CD14-positive monocyte (primary cell): Measurements from ENCODE around the gene IDNK. TPM values are rescaled to one million over a fixed set of nuclear protein-coding genes. Genes with fewer than 3 reads are reported as not detected.

Experiments
- DNase-seq, 3 donors: peaks; one replicate each; pipeline ENCODE4 v3.0.0-alpha.2; 2011 to 2022
- H2AFZ ChIP-seq: 2 replicates; pipeline ENCODE4 v1.6.0; 2012; ENCODE audit warnings: mild to moderate bottlenecking, low read depth, low read length, inconsistent platforms; ENCODE audit not compliant: insufficient read depth, poor library complexity, severe bottlenecking
- H3K27ac ChIP-seq, 2 donors: 1 replicate in 1 of 2; 2 replicates in 1 of 2; pipeline ENCODE4 v1.5.1; 2012 to 2013; ENCODE audit warnings: low read length in 2 of 2, control low read depth in 1 of 2, inconsistent platforms in 1 of 2, low read depth in 1 of 2, mild to moderate bottlenecking in 1 of 2
- H3K27me3 ChIP-seq, 2 donors: one replicate each; pipeline versions ENCODE4 v1.6.0 to v1.6.1; 2011 to 2013; ENCODE audit warnings: low read length in 2 of 2; ENCODE audit not compliant: control insufficient read depth in 2 of 2, insufficient read depth in 2 of 2
- H3K36me3 ChIP-seq, 2 donors: replicated peaks in 1 of 2; 1 replicate in 1 of 2; 2 replicates in 1 of 2; pipeline versions ENCODE4 v1.5.1 to v1.6.1; 2012 to 2013; ENCODE audit warnings: low read length in 2 of 2, control low read depth in 1 of 2, inconsistent platforms in 1 of 2, mild to moderate bottlenecking in 1 of 2; ENCODE audit not compliant: insufficient read depth in 2 of 2, control insufficient read depth in 1 of 2
- H3K4me1 ChIP-seq, 2 donors: 1 replicate in 1 of 2; 2 replicates in 1 of 2; pipeline versions ENCODE4 v1.5.1 to v1.6.1; 2012 to 2013; ENCODE audit warnings: low read length in 2 of 2, control low read depth in 1 of 2, inconsistent platforms in 1 of 2, mild to moderate bottlenecking in 1 of 2, moderate library complexity in 1 of 2; ENCODE audit not compliant: insufficient read depth in 2 of 2, control insufficient read depth in 1 of 2
- H3K4me2 ChIP-seq: replicated peaks from 2 replicates; pipeline ENCODE3; 2012; ENCODE audit warnings: low read length, moderate library complexity, mild to moderate bottlenecking; ENCODE audit not compliant: poor library complexity, severe bottlenecking; ENCODE audit errors: extremely low read depth
- H3K4me3 ChIP-seq, 3 experiments: fragments of 200-600 bp in 1 of 3; sonication (generic) in 1 of 3; replicated peaks in 1 of 3; 1 replicate in 2 of 3; 2 replicates in 1 of 3; pipeline ENCODE4 v1.5.1; 2011 to 2013; ENCODE audit warnings: low read length in 3 of 3, mild to moderate bottlenecking in 3 of 3, control low read depth in 2 of 3, low read depth in 2 of 3, inconsistent platforms in 1 of 3, moderate library complexity in 1 of 3
- H3K79me2 ChIP-seq: 2 replicates; pipeline ENCODE4 v1.6.0; 2012; ENCODE audit warnings: mild to moderate bottlenecking, control low read depth, inconsistent platforms, low read length, moderate library complexity; ENCODE audit not compliant: insufficient read depth
- H3K9ac ChIP-seq: 2 replicates; pipeline ENCODE4 v1.6.0; 2017; ENCODE audit warnings: low read length, mild to moderate bottlenecking; ENCODE audit not compliant: insufficient read depth, poor library complexity, severe bottlenecking
- H3K9me3 ChIP-seq, 2 donors: replicated peaks in 1 of 2; 1 replicate in 1 of 2; 2 replicates in 1 of 2; pipeline versions ENCODE4 v1.5.1 to v1.6.1; 2012 to 2013; ENCODE audit warnings: low read length in 2 of 2, control low read depth in 1 of 2; ENCODE audit not compliant: control insufficient read depth in 1 of 2, insufficient read depth in 1 of 2
- H4K20me1 ChIP-seq: 2 replicates; pipeline ENCODE4 v1.6.0; 2012; ENCODE audit warnings: mild to moderate bottlenecking, low read length, control low read depth, moderate library complexity; ENCODE audit not compliant: insufficient read depth
- H3K27ac Mint-ChIP-seq, 7 donors: one replicate each; pipeline ENCODE4 v1.8.0; 2020; ENCODE audit warnings: mild to moderate bottlenecking in 7 of 7, mixed read lengths in 7 of 7, moderate library complexity in 6 of 7, inconsistent platforms in 2 of 7
- H3K27me3 Mint-ChIP-seq, 3 donors: one replicate each; pipeline ENCODE4 v1.8.0; 2021 to 2022; ENCODE audit warnings: low read depth in 3 of 3, mild to moderate bottlenecking in 3 of 3, mixed read lengths in 3 of 3, moderate library complexity in 3 of 3, inconsistent platforms in 1 of 3
- H3K36me3 Mint-ChIP-seq, 2 donors: one replicate each; pipeline ENCODE4 v1.8.0; 2020; ENCODE audit warnings: mixed read lengths in 2 of 2, inconsistent platforms in 1 of 2, mild to moderate bottlenecking in 1 of 2
- H3K4me1 Mint-ChIP-seq: one replicate; pipeline ENCODE4 v1.8.0; 2020; ENCODE audit warnings: mild to moderate bottlenecking, mixed read lengths
- H3K4me3 Mint-ChIP-seq, 2 donors: one replicate each; pipeline ENCODE4 v1.8.0; 2020; ENCODE audit warnings: mild to moderate bottlenecking in 2 of 2, mixed read lengths in 2 of 2, moderate library complexity in 1 of 2
- H3K9me3 Mint-ChIP-seq, 7 donors: one replicate each; pipeline ENCODE4 v1.8.0; 2020 to 2022; ENCODE audit warnings: mixed read lengths in 7 of 7, mild to moderate bottlenecking in 6 of 7, moderate library complexity in 6 of 7, inconsistent platforms in 2 of 7
- CTCF ChIP-seq: fragments of 200-600 bp; IDR thresholded peaks from one replicate; pipeline ENCODE4 v1.8.0; 2022; ENCODE audit warnings: antibody characterized with exemption, mild to moderate bottlenecking
- WGBS: methylation state at CpG from one replicate; pipeline ENCODE4 v1.1.5; 2013; ENCODE audit warnings: missing lambda C conversion rate; ENCODE audit not compliant: insufficient coverage; 5-methylcytosine and 5-hydroxymethylcytosine counted together
- intact Hi-C, 2 donors: fragments of 100-400 bp; cut with micrococcal nuclease; formaldehyde crosslinking; loops; one replicate each; pipeline versions ENCODE4 v1.15.0 to v1.15.1; 2023
- polyA plus RNA-seq, 3 donors: library from polyadenylated mRNA; depleted of rRNA in 1 of 3; unstranded in 2 of 3; stranded (reverse) in 1 of 3; fragments of 300-500 nt in 2 of 3; fragments of >200 nt in 1 of 3; fragmentation: Illumina TruSeq in 2 of 3; gene quantifications; 1 replicate in 2 of 3; 2 replicates in 1 of 3; pipeline ENCODE4 v1.2.3, GENCODE V29; 2012 to 2021

Gene IDNK
- polyA plus RNA-seq, 3 donors = 5.6 to 13.3 (median 10.6) TPM

- peaks cover 16% of the 10 kb centered on the region for H3K4me1 Mint-ChIP-seq
- no peak overlapping the region for H3K9ac ChIP-seq
- 0% methylated on average over 1 of the region's 5 CpGs for WGBS
- peak; percentile 23 to 50 (median 49) for DNase-seq
- peak; percentile 87 for TF ChIP-seq CTCF
- peaks cover 14 to 18% of the 10 kb centered on the region in 2 donors for H3K4me1 ChIP-seq
- H3K27me3 ChIP-seq = no peaks in the 10 kb centered on the region
- no peaks in the 10 kb centered on the region for H3K36me3 ChIP-seq
- no peak overlapping the region for H3K4me3 Mint-ChIP-seq
- no peaks in the 10 kb centered on the region for H3K36me3 Mint-ChIP-seq
- intact Hi-C loops = no loop called here
- H3K79me2 ChIP-seq = no peaks in the 10 kb centered on the region
- H3K27ac Mint-ChIP-seq = no peak overlapping the region
- no peak overlapping the region for H3K4me2 ChIP-seq
- peaks cover 0 to 2% (median 0%) of the 10 kb centered on the region in 7 donors for H3K9me3 Mint-ChIP-seq
- no peak overlapping the region for H2AFZ ChIP-seq
- H4K20me1 ChIP-seq = no peaks in the 10 kb centered on the region
- H3K27me3 Mint-ChIP-seq = peaks cover 0 to 3% (median 0%) of the 10 kb centered on the region in 3 donors
- H3K9me3 ChIP-seq = no peaks in the 10 kb centered on the region
- H3K4me3 ChIP-seq = no peak overlapping the region
- H3K27ac ChIP-seq = no peak overlapping the region
Measured at GRCh38 chr9:83596899-83597504, 25.9 kb upstream of the IDNK start.

DNA sequence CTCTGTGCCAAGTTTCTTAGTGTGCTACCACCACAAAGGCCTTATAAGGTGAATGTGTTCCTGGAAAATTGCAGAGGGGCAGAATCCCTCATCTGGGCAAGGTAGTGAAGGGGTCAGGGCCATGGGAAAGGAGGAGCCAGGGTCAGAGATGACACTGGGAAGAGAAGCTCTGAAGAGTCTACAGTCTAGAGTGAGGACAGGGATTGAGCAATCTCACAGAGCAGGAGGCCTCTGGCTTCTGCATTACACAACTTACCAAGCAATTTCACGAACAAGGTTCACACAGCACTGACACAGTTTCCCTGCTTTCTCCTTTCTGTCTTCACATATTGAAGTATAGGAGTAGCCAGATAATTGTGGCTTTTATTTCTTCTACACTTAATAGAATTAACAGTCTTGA is 24.5 kb upstream of the IDNK start:
- Histone ChIP-seq H3K4me1 (peaks cover 14 to 18% of the 10 kb centered on the region in 2 donors), H3K36me3 (no peaks in the 10 kb centered on the region), H4K20me1 (no peaks in the 10 kb centered on the region), H3K9ac (no peak overlapping the region), H3K4me3 (peak overlapping the region in 1 of 3 experiments; percentile 31), H3K27ac (no peak overlapping the region), H2AFZ (peak overlapping the region; percentile 12), H3K4me2 (peak overlapping the region; percentile 35), H3K79me2 (no peaks in the 10 kb centered on the region), H3K27me3 (no peaks in the 10 kb centered on the region), H3K9me3 (no peaks in the 10 kb centered on the region)
- TF ChIP-seq CTCF = no peak
- Mint-ChIP-seq H3K4me1 (peaks cover 16% of the 10 kb centered on the region), H3K9me3 (peaks cover 0 to 2% (median 0%) of the 10 kb centered on the region in 7 donors), H3K4me3 (peak overlapping the region in 1 of 2 donors; percentile 58), H3K36me3 (no peaks in the 10 kb centered on the region), H3K27me3 (peaks cover 0 to 3% (median 0%) of the 10 kb centered on the region in 3 donors), H3K27ac (peak overlapping the region in 3 of 7 donors; percentile 3 to 41 (median 16))
- intact Hi-C loops = no loop called here
- no CpG with 5 or more reads among the region's 1 CpG for WGBS
- peak; percentile 42 to 76 (median 60) for DNase-seq
